NCI-H2196 (cell line): ENCODE data around the gene ATP1A1.
A peak's percentile ranks its signal among the peaks of the same experiment; 100 is the strongest.

Experiments
- DNase-seq: peaks from one replicate; lab custom pipeline; 2025; ENCODE audit not compliant: unreplicated experiment; lab: John Stamatoyannopoulos, UW

Gene ATP1A1

DNA sequence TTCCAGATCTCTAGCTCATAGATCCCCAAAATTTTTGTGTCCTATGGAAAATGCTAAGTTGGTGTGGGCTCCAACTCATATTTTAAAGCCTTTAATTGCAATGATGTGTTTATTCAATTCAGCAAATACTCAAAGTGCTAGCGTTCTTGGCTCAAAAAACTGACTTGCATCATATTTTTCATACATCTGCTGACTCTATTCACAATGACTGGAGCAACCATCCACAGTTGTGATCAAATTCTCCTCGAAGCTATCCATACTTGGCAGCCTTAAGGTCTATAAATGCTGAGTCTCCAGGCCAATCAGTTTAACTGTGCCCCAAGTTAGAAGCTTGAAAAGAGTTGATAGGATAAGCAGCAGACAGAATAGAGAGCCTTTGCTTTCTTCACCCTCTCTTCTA, 2.9 kb upstream of the ATP1A1 start:
- no peak for DNase-seq

DNA sequence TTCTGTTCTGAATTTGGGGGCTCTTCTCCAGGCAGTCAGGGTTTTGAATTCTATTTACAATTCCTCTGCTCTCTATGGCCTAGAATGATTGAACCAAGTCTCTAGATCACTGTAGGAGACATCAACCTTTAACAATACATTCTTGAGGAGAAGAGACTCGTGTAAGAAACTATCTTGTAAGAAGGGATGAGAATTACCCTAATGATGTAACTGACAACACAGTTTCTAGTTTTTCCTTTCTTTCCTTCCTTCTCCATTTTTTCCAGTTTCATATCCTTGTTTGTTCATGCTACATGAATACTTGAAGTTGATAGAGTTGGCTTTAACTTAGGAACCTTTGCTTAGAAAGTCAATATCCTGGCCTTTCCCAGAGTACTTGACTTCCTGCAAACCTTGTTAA, 1.3 kb upstream of the ATP1A1 start:
- no peak for DNase-seq

DNA sequence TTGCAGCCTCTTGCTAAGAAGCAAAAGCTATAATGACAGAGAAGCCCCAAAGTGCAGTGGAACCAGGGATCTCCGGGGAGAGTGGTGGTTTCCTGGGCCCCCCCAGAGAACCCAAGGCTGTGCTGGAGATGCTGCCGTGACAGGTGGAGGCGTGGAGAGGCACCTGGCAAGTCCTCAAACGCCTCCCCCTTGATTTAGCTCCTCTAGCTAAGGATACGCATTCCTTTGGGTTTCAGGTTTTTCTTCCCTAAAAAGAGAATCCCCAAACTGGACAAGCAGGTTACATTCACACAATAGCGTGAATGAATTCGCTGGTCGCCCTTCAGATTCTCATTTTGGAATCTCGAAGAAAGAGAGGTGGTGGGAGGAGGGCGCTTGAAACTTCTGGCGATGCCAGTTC, 853 bp upstream of the ATP1A1 start:
- no peak for DNase-seq

DNA sequence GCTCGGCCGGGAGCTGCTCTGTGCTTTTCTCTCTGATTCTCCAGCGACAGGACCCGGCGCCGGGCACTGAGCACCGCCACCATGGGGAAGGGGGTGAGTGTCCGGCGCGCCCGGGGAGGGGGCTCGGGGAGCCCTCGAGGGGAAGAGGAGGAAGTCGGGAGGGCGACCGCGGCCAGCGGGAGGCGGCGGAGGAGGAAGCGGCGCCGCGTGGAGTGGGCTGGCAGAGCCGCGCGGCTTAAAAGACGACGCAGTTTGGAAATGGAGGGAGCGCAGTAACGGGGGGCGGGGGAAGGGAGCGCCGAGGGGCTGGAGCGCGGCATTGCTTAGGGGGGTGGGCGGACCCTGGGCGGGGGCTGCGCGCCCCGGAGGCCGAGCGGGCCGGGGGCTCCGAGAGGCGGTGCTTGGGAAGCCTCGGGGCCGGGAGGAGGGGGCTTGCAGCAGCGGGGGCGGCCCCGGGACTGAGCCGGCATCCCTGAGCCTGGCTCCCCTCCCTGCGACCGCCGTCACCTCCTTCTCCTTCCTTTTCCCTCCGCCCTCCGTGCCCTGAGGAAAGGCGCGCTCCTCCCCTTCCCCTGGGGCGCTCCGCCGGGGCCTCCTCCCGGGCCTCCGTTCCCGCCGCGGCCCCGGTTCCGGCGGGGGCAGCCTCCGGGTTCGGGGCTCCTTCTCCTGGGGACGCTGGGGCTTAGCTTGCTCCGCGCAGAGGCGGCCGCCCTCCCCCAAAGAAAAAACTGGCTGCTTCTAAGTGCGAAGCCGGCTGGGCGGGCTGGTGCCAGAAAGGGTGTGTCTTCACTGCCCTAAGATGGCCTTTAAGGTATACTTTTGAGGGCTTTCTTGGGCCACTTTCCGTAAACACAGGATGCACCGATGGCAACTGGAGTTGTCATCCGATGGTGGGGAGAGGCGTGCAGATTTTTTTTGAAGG, 648 bp downstream of the ATP1A1 start:
- peak; percentile 35 for DNase-seq

DNA sequence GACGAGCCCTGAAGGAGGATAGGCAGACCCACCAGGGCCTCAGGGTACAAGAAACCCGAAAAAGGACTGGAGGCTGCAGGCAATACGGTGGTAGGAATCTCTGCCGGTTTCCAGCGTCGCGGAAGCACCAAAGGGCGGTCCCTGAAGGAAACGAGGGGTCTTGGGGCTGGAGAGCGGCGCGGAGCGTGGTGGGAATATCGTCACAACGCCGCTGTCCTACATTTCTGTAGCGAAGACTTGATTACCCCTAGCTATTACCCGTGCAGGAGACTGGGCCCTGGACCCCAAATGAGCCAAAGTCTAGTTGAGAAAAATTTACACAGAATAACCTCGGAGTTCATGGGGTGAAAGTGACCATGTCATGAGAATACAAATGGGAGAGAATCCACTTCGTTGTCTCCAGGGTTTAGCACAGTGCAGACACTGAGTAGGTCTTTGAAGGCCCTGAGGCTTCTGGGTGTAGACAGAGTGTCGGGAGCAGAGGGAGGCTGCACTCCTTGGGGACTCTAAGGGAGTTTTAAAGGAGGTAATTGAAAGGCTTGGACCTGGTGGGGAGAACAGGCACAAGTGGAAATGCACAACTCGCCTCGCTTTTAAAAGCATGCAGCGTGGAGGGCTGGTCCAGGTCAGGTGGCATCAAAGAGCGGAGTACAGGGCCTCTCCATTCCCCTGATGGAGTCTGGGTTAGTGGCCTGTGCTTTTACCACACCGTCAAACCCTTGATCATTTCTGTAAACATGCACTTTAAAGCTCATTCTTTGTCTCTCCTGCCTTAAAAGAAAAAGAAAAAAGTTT, 1.5 kb downstream of the ATP1A1 start:
- DNase-seq, result no peak

DNA sequence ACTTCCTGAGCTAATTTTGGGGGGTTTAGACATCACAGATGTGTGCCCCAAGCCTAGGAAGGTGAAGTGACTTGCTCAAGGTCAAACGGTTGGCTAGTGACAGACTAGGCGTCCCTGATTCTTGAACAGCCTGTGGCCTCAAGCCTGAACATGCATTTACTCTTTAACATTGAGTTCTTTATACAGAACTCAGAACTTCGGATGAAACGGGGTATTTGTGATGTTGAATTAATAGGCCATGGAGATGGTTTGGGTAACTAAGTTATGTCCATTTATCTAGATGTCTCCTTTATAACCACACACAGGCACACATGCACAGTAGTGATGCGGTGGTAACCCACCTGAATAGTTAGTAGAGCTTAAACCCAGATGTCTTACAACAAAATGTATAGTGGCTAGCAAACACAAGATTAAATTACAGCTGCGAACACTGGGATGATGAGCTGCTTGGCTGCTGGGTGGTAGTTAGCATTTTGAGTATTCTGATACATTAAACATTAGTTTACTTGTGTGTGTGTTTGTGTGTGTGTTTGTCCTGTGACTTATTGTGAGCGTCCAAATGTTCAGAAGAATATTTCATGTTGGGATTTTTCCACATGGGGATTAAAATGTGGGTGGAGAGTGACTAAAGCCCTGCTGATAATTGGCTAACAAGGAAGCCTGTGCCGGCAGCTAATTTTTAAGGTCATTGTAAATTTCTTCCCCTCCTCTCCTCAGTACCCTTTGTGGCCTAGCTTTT, 2.3 kb downstream of the ATP1A1 start:
- peak; percentile 12 for DNase-seq

DNA sequence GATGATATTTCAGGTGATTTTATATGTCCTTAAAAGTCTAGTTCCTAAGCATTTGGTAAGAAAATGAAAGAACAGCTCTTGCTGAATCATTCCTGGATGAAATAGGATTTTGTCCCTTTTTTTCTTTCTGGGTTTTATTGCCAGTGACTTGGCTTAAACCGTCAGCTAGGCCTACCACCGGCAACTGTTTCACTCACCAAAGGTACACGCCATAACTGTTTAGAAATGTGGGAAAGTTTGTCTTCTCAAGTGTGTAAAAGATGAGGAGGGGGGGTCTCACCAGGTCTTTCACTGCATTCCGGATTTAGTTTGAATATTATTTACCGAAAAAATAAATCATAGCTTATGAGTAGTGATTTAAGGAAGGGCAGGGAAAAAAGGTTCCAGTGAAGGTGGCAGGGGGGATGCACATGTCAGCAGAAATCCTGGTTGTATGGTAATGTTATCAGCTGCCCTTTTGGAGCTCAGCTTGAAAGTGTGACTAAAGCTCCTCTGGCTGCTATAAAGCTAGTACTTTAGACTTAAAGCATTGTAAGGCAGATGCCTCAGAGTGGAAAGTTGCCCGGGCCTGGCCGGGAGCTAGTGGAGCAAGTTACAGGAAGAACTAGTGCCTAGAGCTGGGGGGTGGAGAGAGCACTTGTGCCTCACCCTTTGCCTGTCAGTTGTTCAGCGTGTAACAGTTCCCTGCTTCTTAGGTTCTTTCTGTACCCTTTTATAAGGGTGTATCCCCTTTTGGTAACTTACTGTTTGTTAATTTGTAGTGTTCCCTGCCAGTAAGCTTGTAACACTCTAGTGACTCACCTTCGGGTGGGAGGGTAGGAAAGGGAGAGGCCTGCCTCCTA, 3.1 kb downstream of the ATP1A1 start:
- DNase-seq, result peak; percentile 46

DNA sequence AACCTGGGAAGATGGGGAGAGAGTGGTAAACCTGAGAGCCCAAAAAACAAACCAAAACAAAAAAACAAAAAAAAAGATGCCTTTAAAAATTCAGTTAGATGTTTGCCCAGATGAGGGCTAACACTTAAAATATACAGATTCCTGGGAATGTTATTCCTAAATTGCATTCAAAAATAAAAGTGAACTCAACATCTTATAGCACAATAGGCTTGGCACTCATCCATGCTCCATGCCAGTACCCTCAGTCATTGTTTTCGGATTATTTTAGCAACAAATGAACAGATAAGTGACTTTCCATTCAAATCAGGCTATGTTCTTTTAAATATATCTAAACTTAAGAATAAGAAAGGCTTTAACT, 3.7 kb downstream of the ATP1A1 start:
- no peak for DNase-seq

DNA sequence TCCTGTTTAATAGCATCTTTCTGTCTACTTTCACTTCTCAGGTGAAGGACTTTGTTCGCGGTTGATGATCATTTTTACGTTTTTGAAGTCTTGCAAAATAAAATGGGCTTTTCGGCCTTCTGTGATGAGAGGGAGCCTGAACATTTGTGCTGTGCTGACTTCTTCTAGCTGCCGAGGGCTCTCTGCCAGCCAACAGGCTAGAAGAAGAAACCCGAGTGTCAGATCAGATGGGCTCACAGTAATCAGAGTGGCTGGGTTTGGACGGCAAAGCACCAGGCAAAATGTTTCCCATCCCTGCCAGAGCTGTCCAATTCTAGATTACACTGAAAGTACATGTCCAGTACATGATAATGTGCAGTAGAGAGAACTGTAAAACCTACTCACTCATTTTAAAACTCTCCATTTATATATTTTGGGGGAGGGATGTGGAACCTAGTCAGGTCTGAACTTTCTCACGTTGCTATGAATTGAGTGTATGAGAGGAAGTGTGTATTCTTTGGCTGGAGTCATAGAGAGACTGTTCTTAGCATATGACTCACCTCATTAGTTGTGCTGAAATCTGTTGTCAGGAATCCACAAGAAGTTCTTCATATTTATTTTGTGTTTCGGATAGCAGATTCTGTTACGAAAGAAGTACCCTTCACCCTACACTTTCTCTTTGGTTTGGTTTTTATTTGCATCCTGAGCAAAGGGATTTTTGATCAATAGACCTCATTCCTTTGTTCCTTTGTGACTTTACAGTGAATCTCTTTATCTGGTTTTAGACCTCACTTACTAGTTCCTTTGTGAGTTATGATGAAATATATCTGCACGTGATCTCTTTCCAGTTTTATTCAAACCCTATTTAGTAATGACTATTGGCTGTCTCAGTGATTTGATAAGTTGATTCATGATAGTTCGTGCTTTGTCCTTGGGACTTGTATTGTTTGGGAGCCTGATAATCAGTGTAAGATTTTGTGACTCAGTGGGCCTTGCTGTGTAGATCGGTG, 4.8 kb downstream of the ATP1A1 start:
- peak; percentile 55 for DNase-seq

DNA sequence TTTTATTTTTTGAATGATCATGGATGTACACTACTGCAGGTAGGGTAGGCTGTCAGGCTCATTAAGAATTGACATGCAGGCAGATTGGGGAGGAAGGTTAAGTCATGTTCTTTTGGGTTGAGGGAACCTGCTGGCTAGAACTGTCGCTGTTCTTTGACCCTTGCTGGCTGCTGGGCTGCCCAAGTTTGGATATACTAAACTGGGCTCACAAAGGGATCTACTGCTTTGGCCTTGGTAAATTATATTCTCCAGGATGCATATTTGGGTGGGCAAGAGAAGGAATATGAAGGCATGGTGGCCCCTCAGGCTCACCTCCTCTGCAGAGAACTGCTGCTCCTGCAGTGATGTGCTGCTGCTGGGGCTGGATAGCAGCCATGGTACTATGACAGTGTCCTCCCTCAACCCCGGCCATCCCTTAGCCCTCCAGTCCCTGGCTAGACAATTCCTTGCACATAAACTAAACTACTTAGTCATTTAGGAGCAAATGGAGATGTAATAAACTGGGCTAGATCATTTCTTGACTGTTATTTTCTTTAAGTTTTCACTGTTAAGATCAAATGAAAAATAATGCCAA, 6.1 kb downstream of the ATP1A1 start:
- no peak for DNase-seq

DNA sequence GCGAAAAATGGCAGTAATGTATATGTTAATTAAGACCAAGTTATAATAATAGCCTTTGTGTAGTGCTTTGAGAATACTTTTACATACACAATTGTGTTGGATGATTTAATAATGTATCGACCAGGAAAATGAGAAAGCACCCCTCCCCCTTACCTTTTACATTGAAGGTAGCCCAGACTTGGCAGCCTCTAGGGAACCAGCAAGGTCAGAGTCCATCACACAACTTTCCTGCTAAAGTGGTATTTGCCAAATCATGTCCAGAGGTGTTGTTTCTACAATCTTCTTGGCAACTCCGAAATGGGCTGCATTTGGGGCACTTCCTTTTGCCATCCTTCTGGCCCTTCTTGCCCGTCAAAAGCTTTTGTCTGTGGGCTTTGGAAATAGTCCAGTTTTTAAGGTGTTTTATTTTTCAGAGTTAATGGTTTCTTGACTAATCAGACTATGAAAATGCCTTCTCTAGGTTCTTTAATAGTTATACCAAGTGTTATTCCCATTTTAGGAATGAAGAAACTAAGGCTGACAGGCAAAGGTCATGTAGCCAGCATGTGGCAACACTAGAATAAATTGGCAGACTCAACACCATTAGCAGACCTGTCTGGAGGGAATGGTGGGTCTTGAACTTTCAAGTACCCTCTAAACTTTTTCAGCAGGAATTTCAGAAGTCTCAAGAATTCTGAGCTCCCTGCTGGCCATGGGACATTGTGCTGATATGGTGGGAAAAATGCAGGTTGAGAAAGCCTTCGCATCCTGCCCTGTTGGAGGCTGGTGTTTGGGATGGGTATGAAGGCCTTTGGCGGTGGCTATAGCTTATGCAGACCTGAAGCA, 6.8 kb downstream of the ATP1A1 start:
- DNase-seq, result no peak

DNA sequence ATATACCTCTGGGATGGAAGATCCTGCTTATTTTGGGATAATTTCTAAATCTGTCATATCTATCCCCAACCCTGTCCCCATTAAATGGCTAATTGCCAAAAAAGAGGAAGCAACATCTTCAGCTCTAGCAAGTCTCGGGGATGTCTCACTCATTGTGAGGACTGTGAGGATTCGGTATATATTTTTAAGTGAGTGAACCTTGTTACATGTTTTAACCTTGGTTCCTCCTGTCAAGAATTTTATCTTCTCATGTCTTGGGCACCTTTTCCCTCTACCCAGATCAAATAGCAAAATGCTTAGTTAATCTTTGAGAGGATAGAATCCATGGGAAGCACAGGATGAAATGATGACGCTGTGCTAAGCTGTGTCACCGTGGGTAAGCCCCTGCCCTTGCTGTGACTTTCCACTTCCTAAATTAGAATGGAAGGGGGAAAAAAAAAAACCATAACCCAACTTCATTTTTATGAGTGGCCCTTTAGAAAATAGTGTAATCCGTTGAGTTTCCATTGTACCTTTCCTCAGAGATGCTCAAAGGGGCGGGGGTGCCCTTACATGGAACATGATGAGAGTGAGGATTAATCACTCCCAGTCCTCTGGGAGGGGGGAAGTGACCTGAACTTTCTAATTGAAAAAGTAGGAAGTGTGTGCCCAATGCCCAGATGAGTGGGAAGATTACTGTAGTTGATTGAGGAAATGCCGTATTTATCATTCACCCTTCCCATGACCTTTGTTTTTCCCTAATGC, 7.6 kb downstream of the ATP1A1 start:
- no peak for DNase-seq

DNA sequence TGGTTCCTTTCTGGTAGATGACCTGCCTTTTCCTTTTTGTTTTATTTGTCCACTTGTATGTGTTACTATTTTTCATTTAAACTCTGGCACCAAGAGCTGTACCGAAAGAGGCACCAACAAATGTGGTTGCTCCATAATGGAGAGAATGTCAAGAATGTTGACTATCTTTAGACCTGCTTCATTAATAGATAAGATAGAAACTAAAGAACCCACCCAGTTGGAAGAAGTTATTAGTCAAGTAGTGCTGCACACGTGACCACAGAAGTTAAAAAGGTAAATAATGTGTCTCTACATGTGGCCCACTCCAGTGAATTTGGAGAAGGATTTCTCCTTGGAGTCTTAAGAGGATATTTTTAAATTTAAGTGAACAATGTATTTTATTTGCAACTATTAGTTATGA, 9.3 kb downstream of the ATP1A1 start:
- DNase-seq, result no peak

DNA sequence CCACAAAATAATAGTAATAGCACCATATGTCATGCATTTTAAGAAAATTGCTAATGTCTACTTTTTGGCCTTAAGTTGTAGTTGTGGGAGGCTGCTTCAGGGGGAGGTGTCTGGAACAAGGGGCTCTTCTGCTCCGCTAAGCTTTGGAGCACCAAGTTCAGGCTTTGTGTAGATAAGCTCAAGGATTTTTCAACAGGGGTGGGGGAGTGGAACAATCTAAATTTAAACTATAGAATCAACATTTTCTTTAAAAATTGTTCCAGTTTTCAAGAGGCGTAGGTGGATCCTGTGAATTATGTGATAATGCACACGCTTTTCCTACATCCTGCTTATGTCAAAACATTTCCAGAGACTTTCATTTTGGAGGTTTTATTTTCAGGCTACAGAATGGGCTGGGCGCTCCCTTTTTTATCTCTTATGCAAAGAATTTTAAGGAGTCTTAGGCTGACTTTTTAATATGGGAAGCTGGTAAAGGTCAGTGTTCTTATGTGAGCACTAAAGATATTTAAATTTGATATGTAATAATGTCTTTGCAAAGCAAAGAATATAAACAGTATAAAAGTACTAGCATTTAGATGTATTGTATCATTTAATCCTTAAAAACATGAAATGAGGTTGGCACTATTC, 9.9 kb downstream of the ATP1A1 start:
- DNase-seq, result no peak

DNA sequence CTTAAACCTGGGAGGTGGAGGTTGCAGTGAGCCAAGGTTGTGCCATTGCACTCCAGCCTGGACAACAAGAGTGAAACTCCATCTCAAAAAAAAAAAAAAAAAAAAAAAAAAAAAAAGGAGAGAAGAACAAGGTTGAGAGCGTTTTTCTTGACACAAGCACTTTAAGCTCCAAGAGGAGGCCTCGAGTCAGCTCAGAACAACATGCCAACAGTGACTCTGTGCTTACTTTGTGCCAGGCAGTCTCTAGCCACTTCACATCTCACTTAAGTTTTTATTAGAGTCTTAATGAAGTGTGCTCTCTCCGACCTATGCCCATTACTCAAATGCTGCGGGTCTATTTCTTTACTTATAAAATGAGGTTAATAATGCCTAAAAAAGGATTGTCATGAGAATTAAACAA, 13.0 kb downstream of the ATP1A1 start:
- no peak for DNase-seq

DNA sequence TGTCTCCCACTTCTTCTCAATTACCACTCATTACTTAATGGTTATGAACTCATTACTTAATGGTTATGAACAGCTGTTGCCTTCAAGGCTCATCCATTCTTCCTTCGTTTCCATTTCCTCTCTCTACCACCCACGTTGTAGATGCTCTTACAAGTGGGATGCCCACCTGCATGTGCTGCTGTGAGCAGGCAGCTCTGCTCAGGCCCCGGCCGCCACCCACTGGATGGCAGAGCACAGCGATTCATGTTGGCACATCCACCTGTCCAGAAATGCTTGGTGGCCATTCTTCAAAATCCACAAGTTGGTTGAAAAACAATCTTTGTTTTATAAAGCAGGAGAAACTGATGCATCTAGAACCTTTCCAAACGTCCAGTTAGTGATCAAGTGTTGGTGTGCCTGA, 14.5 kb downstream of the ATP1A1 start:
- no peak for DNase-seq

DNA sequence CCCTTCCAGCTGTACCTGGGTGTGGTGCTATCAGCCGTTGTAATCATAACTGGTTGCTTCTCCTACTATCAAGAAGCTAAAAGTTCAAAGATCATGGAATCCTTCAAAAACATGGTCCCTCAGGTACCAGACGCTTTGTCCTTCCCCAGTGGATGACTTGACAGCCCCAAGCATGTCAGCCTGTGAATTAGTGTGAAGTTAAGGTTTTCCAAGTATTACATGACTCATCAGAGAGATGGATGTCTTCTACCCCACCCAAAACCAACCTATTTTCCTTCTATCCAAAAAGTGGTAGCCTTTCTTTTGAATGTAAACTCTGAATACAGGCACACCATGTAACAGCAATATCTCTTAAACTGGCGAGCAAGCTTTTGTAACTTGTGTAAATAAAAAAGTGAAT, 15.1 kb downstream of the ATP1A1 start:
- DNase-seq, result no peak
